Astrocyte (in vitro differentiated cells and primary cell): ENCODE results near the gene RAB6B. TPM values are rescaled to one million over a fixed set of nuclear protein-coding genes. Genes with fewer than 3 reads are reported as not detected.

Source experiments
- DNase-seq: peaks from one replicate; pipeline ENCODE4 v3.0.0-alpha.2; 2010; ENCODE audit warnings: low read depth
- FAIRE-seq: peaks from 2 replicates; lab custom pipeline; 2011; peaks lifted over from hg19 to GRCh38; lab: Jason Lieb, UNC
- H2AFZ ChIP-seq: 2 replicates; pipeline ENCODE4 v1.6.0; 2012; ENCODE audit warnings: low read depth, low read length, inconsistent platforms
- H3K27ac ChIP-seq: 2 replicates; pipeline ENCODE4 v1.5.1; 2011; ENCODE audit warnings: low read depth, low read length, inconsistent platforms
- H3K27me3 ChIP-seq: 2 replicates; pipeline ENCODE4 v1.6.0; 2011; ENCODE audit warnings: low read length, inconsistent platforms; ENCODE audit not compliant: insufficient read depth
- H3K36me3 ChIP-seq: 2 replicates; pipeline ENCODE4 v1.5.1; 2011; ENCODE audit warnings: low read length, inconsistent platforms; ENCODE audit not compliant: insufficient read depth
- H3K4me1 ChIP-seq: 2 replicates; pipeline ENCODE4 v1.5.1; 2011; ENCODE audit warnings: low read length, inconsistent platforms; ENCODE audit not compliant: insufficient read depth
- H3K4me2 ChIP-seq: 2 replicates; pipeline ENCODE4 v1.6.0; 2012; ENCODE audit warnings: low read length, inconsistent platforms
- H3K4me3 ChIP-seq: 2 replicates; pipeline ENCODE4 v1.5.1; 2011; ENCODE audit warnings: low read depth, mild to moderate bottlenecking, low read length, inconsistent platforms; ENCODE audit not compliant: insufficient read depth
- H3K79me2 ChIP-seq: 2 replicates; pipeline ENCODE4 v1.6.0; 2012; ENCODE audit warnings: mild to moderate bottlenecking, low read length, inconsistent platforms; ENCODE audit not compliant: insufficient read depth
- H3K9ac ChIP-seq: 2 replicates; pipeline ENCODE4 v1.6.0; 2012; ENCODE audit warnings: mild to moderate bottlenecking, low read length, inconsistent platforms
- H3K9me3 ChIP-seq: 2 replicates; pipeline ENCODE4 v1.5.1; 2012; ENCODE audit warnings: low read depth, mild to moderate bottlenecking, low read length, inconsistent platforms; ENCODE audit not compliant: insufficient read depth
- H4K20me1 ChIP-seq: 2 replicates; pipeline ENCODE4 v1.6.0; 2012; ENCODE audit warnings: low read length, inconsistent platforms; ENCODE audit not compliant: insufficient read depth
- H3K27ac Mint-ChIP-seq: one replicate; pipeline ENCODE4 v1.8.0; 2021; ENCODE audit warnings: mild to moderate bottlenecking, mixed read lengths; ENCODE audit not compliant: unreplicated experiment
- H3K27me3 Mint-ChIP-seq: one replicate; pipeline ENCODE4 v1.8.0; 2021; ENCODE audit warnings: low read depth, mixed read lengths; ENCODE audit not compliant: unreplicated experiment
- H3K36me3 Mint-ChIP-seq: one replicate; pipeline ENCODE4 v1.8.0; 2021; ENCODE audit warnings: low read depth, mixed read lengths; ENCODE audit not compliant: unreplicated experiment
- H3K4me1 Mint-ChIP-seq: one replicate; pipeline ENCODE4 v1.8.0; 2021; ENCODE audit warnings: low read depth, mixed read lengths; ENCODE audit not compliant: unreplicated experiment
- H3K4me3 Mint-ChIP-seq: one replicate; pipeline ENCODE4 v1.8.0; 2021; ENCODE audit warnings: mild to moderate bottlenecking, moderate library complexity, mixed read lengths; ENCODE audit not compliant: unreplicated experiment
- H3K9me3 Mint-ChIP-seq: one replicate; pipeline ENCODE4 v1.8.0; 2021; ENCODE audit warnings: mild to moderate bottlenecking, mixed read lengths; ENCODE audit not compliant: unreplicated experiment
- CTCF ChIP-seq: IDR thresholded peaks from 2 replicates; pipeline ENCODE4 v1.5.1; 2011; ENCODE audit warnings: low read depth, mild to moderate bottlenecking, inconsistent platforms, low read length, moderate library complexity; ENCODE audit not compliant: insufficient read depth
- EZH2 ChIP-seq: IDR thresholded peaks from 2 replicates; pipeline ENCODE4 v1.6.1; 2012; ENCODE audit warnings: mild to moderate bottlenecking, low read length, inconsistent platforms; ENCODE audit not compliant: insufficient read depth
- total RNA-seq: library from RNA; stranded (reverse); gene quantifications from 2 replicates; pipeline ENCODE4 v1.2.1, GENCODE V29; 2021

RAB6B gene
- total RNA-seq, 1 donor from 2014 or later, result 61.8 TPM

GRCh38 chr3:133941415-133941821, 45.7 kb upstream of the RAB6B start:
- Histone ChIP-seq H3K9me3 (no peaks in the 10 kb centered on the region), H3K4me2 (no peak overlapping the region), H3K4me1 (peaks cover 39% of the 10 kb centered on the region), H3K4me3 (no peak overlapping the region), H3K36me3 (no peaks in the 10 kb centered on the region), H3K79me2 (no peaks in the 10 kb centered on the region), H3K27ac (no peak overlapping the region), H4K20me1 (peaks cover 14% of the 10 kb centered on the region), H3K27me3 (peaks cover 11% of the 10 kb centered on the region), H3K9ac (no peak overlapping the region), H2AFZ (no peak overlapping the region)
- no peak for TF ChIP-seq CTCF
- no peak for TF ChIP-seq EZH2
- DNase-seq (peak; percentile 66), FAIRE-seq (no peak)
- Mint-ChIP-seq H3K4me1 (peaks cover 30% of the 10 kb centered on the region), H3K9me3 (no peaks in the 10 kb centered on the region), H3K27ac (no peak overlapping the region), H3K36me3 (peaks cover 3% of the 10 kb centered on the region), H3K4me3 (no peak overlapping the region), H3K27me3 (peaks cover 65% of the 10 kb centered on the region)

GRCh38 chr3:133940536-133940935, 44.9 kb upstream of the RAB6B start:
- no peak for DNase-seq
- TF ChIP-seq CTCF, result no peak
- no peak for TF ChIP-seq EZH2
- peaks cover 37% of the 10 kb centered on the region for H3K4me1 ChIP-seq
- no peaks in the 10 kb centered on the region for H3K9me3 ChIP-seq
- Mint-ChIP-seq H3K27ac (no peak overlapping the region), H3K4me1 (peaks cover 30% of the 10 kb centered on the region), H3K27me3 (peaks cover 58% of the 10 kb centered on the region), H3K4me3 (no peak overlapping the region), H3K9me3 (no peaks in the 10 kb centered on the region), H3K36me3 (peaks cover 3% of the 10 kb centered on the region)
- no peak overlapping the region for H3K9ac ChIP-seq
- FAIRE-seq, result no peak
- H3K79me2 ChIP-seq, result no peaks in the 10 kb centered on the region
- no peaks in the 10 kb centered on the region for H3K36me3 ChIP-seq
- peaks cover 14% of the 10 kb centered on the region for H3K27me3 ChIP-seq
- H2AFZ ChIP-seq, result no peak overlapping the region
- H3K4me3 ChIP-seq, result no peak overlapping the region
- H3K27ac ChIP-seq, result no peak overlapping the region
- H3K4me2 ChIP-seq, result no peak overlapping the region
- peaks cover 14% of the 10 kb centered on the region for H4K20me1 ChIP-seq

- Mint-ChIP-seq H3K27me3 (peaks cover 56% of the 10 kb centered on the region), H3K36me3 (peaks cover 3% of the 10 kb centered on the region), H3K4me3 (no peak overlapping the region), H3K27ac (no peak overlapping the region), H3K4me1 (peaks cover 22% of the 10 kb centered on the region), H3K9me3 (no peaks in the 10 kb centered on the region)
- Histone ChIP-seq H3K79me2 (no peaks in the 10 kb centered on the region), H4K20me1 (peaks cover 11% of the 10 kb centered on the region), H3K9ac (no peak overlapping the region), H3K9me3 (no peaks in the 10 kb centered on the region), H2AFZ (no peak overlapping the region), H3K4me1 (peaks cover 27% of the 10 kb centered on the region), H3K4me2 (no peak overlapping the region), H3K4me3 (no peak overlapping the region), H3K27ac (no peak overlapping the region), H3K36me3 (no peaks in the 10 kb centered on the region), H3K27me3 (peaks cover 14% of the 10 kb centered on the region)
- FAIRE-seq, result no peak
- TF ChIP-seq CTCF, result no peak
- TF ChIP-seq EZH2, result no peak
- DNase-seq, result no peak
These were observed 43.8 kb upstream of the RAB6B start for GRCh38 chr3:133939463-133939835.
